GM12865 (cell line): ENCODE data around the gene DUOXA2.
"Not testable (repeated sequence)": the region's sequence is repeated elsewhere in the genome, so short reads cannot be mapped to it uniquely, and the experiment has no call there.

Source experiments
- DNase-seq: peaks from one replicate; pipeline ENCODE4 v3.0.0; 2010; ENCODE audit warnings: low read depth
- H3K4me3 ChIP-seq: 2 replicates; pipeline ENCODE4 v1.5.1; 2011; ENCODE audit warnings: mild to moderate bottlenecking, low read depth, low read length, control low read depth
- TF ChIP-seq, protein P1 (sequence below): IDR thresholded peaks from 2 replicates; pipeline ENCODE4 v1.5.1; 2011; ENCODE audit warnings: low read length, control low read depth, low read depth, inconsistent platforms; ENCODE audit not compliant: insufficient read depth; ENCODE audit errors: missing control alignments

The DUOXA2 gene

GRCh38 chr15:45134682-45135604 is 20.8 kb downstream of the DUOXA2 start:
- no peak overlapping the region for H3K4me3 ChIP-seq
- no peak for DNase-seq
- TF ChIP-seq, protein P1, sequence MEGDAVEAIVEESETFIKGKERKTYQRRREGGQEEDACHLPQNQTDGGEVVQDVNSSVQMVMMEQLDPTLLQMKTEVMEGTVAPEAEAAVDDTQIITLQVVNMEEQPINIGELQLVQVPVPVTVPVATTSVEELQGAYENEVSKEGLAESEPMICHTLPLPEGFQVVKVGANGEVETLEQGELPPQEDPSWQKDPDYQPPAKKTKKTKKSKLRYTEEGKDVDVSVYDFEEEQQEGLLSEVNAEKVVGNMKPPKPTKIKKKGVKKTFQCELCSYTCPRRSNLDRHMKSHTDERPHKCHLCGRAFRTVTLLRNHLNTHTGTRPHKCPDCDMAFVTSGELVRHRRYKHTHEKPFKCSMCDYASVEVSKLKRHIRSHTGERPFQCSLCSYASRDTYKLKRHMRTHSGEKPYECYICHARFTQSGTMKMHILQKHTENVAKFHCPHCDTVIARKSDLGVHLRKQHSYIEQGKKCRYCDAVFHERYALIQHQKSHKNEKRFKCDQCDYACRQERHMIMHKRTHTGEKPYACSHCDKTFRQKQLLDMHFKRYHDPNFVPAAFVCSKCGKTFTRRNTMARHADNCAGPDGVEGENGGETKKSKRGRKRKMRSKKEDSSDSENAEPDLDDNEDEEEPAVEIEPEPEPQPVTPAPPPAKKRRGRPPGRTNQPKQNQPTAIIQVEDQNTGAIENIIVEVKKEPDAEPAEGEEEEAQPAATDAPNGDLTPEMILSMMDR, result no peak

- not testable (repeated sequence) for H3K4me3 ChIP-seq, DNase-seq
Measured at GRCh38 chr15:45135705-45136377, 21.7 kb downstream of the DUOXA2 start.

DNA sequence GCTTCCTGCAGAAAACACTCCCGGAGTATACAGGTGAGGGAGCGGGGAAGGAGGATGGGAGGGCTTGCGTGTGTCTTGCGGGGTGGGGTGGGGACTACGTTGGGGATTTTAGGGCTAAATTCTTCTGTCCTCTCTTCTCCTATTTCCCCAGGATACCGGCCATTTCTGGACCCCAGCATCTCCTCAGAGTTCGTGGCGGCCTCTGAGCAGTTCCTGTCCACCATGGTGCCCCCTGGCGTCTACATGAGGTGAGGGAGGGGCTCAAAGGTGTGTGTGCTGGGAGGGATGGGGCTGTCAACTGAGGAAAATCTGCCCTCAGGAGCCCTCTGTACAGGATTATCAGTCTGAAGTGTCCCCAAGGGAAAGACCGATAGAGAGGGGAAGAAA is 22.2 kb downstream of the DUOXA2 start:
- DNase-seq, result no peak
- H3K4me3 ChIP-seq, result no peak overlapping the region
- TF ChIP-seq, protein P1, result no peak

DNA sequence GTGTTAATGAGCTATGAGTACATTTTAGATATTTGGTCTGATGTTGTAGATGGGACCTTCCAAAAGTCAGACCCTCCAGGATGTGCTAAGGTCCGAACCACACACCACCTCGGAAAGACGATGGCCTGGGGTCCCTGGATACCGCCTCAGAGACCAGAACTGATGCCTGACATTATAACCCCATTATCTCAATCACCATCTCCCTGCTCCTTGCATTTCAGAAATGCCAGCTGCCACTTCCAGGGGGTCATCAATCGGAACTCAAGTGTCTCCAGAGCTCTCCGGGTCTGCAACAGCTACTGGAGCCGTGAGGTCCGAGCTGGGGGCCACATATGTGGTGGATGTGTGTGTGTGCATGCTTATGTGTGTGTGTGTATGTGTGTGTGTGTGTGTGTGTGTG is 23.6 kb downstream of the DUOXA2 start:
- DNase-seq, result no peak
- H3K4me3 ChIP-seq, result no peak overlapping the region
- TF ChIP-seq, protein P1, result no peak

DNA sequence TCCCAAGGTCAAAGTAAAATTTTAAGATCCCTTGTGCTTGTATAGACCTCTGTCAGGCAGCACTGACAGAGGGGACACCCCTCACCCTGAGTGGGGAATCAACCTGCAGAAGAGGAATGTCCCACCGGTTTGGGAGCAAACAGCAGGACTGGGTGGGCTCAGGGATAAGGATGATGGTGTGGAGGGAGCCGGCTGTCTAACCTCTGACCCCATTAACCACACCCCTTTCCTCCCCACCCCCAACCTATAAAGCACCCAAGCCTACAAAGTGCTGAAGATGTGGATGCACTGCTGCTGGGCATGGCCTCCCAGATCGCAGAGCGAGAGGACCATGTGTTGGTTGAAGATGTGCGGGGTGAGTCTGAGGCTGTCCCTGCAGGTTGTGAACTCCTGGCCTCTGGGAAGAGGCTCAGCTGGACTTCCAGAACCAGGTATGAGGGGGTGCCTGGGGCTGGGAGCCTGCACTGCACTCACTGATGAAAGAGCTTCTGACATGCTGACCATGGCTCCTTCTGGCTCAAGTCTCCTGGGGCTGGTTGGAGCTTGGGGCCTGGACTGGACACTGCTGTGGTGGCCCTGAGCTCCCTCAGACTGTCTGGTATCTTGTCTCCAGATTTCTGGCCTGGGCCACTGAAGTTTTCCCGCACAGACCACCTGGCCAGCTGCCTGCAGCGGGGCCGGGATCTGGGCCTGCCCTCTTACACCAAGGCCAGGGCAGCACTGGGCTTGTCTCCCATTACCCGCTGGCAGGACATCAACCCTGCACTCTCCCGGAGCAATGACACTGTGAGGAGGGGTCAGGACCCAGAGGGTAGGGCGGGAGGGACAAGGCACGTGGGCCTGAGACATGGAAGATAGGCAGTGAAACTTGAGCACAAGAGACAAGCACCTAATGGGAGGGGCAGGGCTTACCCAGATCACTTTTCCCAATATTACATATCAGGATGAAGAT is 25.0 kb downstream of the DUOXA2 start:
- no peak for DNase-seq
- TF ChIP-seq, protein P1, result no peak

DNA sequence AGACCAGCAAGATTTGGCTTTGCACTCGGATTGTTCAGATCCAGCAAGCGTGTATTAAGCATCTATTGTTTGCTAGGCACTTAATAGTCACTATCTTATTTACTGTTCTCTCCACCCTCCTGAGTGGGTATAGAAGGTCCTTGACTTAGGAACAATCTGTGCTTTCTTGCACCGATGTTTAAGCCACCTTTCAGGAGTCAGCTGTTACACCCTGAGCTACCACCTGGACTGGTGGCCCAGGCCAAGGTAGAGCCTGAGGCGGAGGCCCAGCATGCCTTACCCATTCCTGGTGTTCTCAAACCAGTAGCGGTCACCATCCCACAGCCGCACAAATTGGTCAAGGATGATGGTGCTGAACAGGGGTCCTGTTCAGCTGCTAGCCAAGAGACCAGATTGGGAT is 25.6 kb downstream of the DUOXA2 start:
- TF ChIP-seq, protein P1, result no peak
- no peak for DNase-seq
- no peak overlapping the region for H3K4me3 ChIP-seq

More for the DNA sequence above, 25.0 kb downstream of the DUOXA2 start:
- H3K4me3 ChIP-seq, result no peak overlapping the region
